Measurements from ENCODE around the gene CFAP97D1.

Gene CFAP97D1

DNA sequence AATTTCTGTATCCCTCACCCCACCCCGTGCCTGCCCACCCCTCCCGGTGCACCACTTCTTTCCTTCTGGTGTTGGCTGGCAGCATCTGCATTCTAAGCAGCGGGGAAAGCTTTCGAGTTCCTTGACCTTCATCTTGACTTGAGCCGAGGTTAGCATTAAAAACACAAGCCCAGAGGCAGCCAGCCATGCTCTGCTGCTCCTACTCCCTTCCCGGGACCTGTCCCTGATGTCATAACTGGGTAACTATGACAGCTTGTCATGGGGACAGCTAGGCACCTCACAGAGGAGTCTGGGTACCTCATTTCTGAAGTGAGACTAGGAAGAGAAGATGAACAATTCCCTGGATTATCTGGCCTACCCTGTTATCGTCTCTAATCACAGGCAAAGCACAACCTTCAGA, at the start of gene CFAP97D1:
CFAP97D1 (plus strand) TSS at position 301 of the 400 bp plus-strand sequence; CDS start at position 329, 28 bp downstream.
- DNase-seq: no peak

DNA sequence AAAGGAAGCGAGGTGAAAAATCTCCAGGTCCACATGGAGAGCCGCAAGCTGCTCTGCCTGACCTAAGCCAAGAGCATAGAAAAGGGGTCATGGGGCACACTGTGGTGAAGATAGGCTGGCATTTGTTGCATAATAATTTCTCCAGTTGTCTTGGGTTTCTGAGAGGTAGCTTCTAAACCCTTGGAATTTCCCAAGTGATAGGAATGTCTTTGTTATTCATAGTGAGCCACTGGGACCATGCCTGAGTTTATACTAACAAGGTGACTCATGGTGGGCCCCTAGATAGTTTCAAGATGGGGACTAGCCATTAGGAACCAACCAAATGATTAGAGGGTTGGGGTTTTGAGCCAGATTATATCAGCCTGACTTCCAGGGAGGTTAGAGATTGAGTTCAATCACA, 47.3 kb upstream of the CFAP97D1 start:
- no peak for DNase-seq

- no peak for DNase-seq
These were observed 46.3 kb upstream of the CFAP97D1 start for GRCh38 chr17:43733956-43734355.

DNA sequence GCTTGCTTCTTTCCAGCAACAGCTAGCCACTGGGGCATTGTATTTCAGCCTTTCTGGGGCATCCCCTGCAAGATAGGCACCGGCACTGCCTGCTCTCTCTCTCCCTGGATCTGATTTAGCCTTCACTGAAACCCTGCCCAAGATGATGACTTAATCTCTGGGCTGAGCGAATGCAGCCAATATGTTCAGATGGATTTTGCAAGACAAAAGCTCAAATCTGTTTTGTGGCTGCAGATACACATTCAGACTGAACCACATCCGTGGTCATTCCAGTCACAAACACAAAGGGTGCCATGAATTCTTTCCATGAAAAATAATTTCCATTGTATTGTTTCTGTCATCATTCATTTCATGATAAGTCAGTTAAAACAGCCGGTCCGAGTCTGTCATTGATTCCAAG, 45.9 kb upstream of the CFAP97D1 start:
- DNase-seq: no peak

DNA sequence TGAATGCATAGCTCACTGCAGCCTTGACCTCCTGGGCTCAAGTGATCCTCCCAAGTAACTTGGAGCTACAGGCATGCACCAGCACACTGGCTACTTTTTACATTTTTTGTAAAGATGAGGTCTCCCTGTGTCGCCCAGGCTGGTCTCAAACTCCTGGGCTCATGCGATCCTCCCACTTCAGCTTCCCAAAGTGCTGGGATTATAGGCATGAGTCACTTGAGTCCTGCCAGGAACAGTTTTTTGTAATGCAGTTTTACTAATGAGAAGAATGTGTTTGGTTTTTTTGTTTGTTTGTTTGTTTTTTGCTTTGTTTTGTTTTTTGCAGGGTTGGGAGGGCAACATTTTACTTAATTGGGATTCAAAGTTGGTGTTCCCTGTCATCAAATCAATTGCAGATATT, 43.8 kb upstream of the CFAP97D1 start:
- no peak for DNase-seq

- no peak for DNase-seq
These were observed 42.5 kb upstream of the CFAP97D1 start for GRCh38 chr17:43737722-43738121.

DNA sequence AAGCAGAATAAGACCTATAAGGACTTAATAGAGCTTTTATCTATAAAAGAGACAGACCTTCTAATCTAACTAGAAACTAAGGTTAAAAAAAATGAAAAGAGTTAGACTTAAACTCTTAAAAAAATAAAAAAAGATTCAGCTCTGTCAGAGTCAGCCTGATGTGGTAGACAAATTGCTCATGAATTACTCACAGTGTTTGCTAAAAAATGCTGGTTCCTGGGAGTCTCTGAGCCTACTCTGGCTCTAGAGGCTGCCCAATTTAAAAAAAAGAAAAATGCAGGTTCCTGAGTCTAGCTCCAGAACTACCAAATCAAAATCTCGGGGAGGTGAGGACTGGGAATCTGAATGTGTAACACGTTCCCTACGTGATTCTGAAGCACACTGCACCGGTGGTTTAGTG, 39.7 kb upstream of the CFAP97D1 start:
- no peak for DNase-seq

DNA sequence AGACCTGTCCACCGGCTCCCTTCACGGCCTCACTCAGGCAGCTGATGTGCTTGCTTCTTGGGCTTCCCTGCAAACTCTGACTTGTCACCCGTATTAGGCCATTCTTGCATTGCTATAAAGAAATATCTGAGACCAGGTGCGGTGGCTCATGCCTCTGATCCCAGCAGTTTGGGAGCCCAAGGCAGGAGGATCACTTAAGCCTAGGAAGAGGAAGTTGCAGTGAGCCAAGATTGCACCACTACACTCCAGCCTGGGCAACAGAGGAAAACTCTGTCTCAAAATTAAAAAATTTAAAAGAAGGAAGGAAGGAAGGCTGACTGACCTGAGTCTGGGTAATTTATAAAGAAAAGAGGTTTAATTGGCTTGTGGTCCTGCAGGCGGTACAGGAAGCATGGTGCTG, 38.6 kb upstream of the CFAP97D1 start:
- no peak for DNase-seq

GRCh38 chr17:43745541-43745940, 34.7 kb upstream of the CFAP97D1 start:
- no peak for DNase-seq

DNA sequence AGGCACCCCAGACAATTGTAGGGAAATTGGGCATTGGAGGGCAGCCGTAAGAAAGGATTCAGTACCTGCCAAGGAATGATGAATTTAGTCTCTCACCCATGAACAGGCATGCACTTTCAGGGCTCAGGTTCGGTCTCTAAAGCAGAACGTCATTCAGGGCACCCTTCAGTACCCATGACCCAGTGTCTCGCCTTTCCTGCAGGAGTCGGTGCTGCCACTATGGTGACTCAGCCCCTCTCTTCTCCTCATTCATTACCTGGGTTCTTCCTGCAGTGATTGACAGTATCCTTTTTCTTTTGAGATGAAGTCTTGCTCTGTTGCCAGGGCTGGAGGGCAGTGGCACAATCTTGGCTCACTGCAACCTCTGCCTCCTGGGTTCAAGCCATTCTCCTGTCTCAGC, 30.1 kb upstream of the CFAP97D1 start:
- no peak for DNase-seq

DNA sequence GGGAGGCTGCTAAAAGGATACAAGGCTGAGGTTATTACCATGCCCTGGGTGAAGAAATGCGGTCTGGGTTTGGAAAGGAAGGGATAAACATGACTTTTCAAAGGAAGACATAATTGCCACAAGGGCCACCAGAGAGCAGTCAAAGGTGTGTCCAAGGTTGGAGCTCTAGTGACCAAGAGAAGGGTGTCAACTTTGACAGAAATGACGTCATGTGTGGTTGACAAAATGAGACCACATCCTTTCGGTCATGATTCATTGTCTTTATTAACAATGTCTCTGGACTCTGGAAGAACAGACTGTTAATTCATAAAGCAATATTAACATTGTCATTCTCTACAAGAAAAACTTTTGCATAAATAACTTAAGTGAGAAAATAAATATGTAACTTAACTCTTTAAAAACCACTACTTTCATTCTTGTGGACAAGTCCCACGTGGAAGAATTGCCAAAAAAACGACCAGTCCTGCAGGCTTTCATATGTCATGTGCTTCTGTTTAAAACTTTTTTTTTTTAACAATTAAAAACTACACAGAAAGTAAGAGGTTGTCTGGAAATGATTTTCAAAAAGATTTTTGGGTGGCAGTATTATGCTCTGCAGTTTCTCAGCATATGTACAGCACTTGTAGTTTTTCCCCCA, 26.6 kb upstream of the CFAP97D1 start:
- DNase-seq: no peak

- no peak for DNase-seq
These were observed 25.3 kb upstream of the CFAP97D1 start for GRCh38 chr17:43754947-43755346.

DNA sequence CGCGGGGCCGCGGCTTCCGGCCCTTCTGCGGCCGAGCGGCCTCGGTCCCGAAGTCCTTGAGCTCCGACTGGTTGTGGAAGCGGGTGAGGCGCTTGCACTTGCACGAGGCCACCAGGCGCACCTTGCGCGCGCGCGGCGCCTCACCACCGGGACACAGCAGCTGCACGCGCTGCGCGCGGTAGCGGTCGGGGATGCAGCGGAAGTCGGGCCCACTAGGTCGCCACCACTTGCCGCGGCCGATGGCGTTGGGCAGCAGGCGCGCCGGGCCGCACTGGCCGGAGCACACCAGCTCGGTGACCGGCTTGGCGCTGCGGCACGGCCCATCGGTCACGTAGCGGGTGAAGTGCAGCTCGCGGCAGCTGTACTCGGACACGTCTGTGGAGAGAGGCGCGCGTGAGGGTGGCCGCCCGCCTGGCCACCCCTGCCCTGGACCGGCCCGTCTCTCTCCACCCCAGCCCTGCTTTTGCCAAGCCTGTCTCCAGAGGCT, 24.8 kb upstream of the CFAP97D1 start:
- peak in 1 of 14 donors; percentile 8 for DNase-seq

- DNase-seq: no peak
These were observed 24.0 kb upstream of the CFAP97D1 start for GRCh38 chr17:43756201-43756600.

DNA sequence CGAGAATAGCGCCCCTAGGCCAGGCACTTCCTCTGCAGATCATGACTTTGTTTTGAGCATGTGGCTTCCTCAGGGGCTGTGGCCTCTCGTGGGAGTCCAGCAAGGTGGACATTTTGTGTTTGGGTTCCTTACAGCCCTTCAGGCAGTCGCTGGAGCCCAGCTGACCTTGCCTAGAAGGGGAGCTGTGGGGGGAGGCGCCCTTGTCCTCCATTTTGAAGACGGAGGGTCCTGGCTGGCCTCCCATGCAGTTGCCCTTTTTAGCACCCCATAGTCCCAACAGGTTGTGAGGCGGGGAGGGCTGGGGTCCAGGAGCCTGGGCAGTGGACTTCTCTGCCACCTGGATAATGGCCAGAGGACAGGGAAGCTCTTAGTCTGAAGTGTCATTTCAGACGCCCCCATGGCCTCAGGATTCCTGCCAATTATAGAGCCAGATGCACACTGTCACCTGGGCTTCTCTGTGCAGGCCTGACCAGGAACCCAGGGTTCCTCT, 23.0 kb upstream of the CFAP97D1 start:
- no peak for DNase-seq

GRCh38 chr17:43758086-43758485, 22.1 kb upstream of the CFAP97D1 start:
- DNase-seq: no peak

- no peak for DNase-seq
These were observed 21.6 kb upstream of the CFAP97D1 start, which contains the start of gene SOST for GRCh38 chr17:43758497-43759174. Gene SOST (minus strand): TSS chr17:43758791. CDS start chr17:43758741, 50 bp downstream.

DNA sequence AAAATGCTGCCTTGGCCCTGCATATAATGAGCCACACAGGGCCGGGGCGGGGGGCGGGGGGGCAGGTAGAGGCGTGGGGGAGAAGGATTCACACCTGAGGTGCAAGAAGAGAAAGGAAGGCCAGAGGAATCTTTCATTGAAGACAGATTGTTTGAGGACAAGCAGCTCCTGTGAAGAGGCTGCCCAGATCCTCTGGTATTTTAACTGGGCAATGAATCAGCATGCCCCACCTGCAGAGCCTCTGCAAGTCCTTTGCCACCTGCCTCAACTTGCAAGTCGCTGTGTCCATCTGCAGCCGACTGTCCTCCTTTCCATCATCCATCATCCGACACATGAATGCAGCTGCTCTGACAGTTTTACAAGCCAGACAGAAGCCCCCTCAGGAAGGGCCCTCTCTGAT, 20.4 kb upstream of the CFAP97D1 start:
- no peak for DNase-seq

- peak; percentile 8 to 87 (median 78) for DNase-seq
These were observed 19.9 kb upstream of the CFAP97D1 start for GRCh38 chr17:43760254-43760852.

- DNase-seq: peak in 5 of 14 donors; percentile 3 to 22 (median 16)
These were observed 13.7 kb upstream of the CFAP97D1 start for GRCh38 chr17:43766413-43767052.

GRCh38 chr17:43767053-43767712, 13.1 kb upstream of the CFAP97D1 start:
- DNase-seq: no peak

DNA sequence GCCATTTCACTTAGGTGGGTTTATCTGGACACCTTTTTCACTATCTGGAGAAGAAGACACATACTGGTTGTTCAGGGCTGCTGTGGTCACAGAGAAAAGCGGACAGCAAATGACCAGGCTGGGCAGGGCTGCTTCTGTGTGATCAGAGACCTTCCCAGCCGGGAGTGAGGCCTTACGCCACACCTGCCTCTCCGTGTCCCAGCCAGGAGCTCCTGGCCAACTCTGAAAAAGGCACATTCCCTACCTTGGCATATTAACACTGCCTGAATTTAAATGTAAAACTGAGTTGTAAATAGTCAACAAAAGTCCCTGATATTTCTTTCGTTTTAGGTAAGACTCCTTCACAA, 12.5 kb upstream of the CFAP97D1 start:
- no peak for DNase-seq
